ENCODE data around the gene CTSE. TPM values are rescaled to one million over a fixed set of nuclear protein-coding genes. Genes with fewer than 3 reads are reported as not detected.

Gene CTSE
- total RNA-seq, 8 experiments from 2014 or later: 0.76 TPM; not detected in 7

DNA sequence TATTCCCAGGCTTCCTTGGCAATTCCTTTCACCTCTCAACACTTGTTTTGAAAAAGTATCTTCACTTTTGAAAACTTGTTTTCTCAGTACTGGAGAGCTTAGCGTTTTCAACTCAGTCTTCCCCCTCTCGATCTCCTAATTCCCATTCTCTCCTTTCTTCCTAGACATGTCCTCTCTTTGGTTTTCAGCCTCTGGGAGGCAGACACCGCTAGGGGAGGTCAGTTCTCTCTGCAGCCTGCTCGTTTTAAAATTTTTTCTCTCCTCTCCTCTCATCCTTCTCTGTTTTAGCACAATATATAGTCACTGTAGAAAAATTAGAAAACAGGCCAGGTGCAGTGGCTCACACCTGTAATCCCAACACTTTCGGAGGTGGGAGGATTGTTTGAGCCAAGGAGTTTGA lies 16.6 kb upstream of the CTSE start:
- no peak for ATAC-seq (replicated peaks in 6 of 8)
- in situ Hi-C loops (cut with MboI; ENCODE audit: low pct_unique_long_range_greater_than_20kb in 2 of 9, low sequenced_read_pairs in 9 of 9, unreplicated experiment in 9 of 9): no loop called here
- Histone ChIP-seq H3K4me3 (no peak overlapping the region), H3K4me1 (replicated peaks in 1 of 2) (no peaks in the 10 kb centered on the region), H3K27ac (no peak overlapping the region)
- WGBS, 10 experiments: 19 to 82% (median 39%) methylated on average over 3 to 5 of the region's 5 CpGs

DNA sequence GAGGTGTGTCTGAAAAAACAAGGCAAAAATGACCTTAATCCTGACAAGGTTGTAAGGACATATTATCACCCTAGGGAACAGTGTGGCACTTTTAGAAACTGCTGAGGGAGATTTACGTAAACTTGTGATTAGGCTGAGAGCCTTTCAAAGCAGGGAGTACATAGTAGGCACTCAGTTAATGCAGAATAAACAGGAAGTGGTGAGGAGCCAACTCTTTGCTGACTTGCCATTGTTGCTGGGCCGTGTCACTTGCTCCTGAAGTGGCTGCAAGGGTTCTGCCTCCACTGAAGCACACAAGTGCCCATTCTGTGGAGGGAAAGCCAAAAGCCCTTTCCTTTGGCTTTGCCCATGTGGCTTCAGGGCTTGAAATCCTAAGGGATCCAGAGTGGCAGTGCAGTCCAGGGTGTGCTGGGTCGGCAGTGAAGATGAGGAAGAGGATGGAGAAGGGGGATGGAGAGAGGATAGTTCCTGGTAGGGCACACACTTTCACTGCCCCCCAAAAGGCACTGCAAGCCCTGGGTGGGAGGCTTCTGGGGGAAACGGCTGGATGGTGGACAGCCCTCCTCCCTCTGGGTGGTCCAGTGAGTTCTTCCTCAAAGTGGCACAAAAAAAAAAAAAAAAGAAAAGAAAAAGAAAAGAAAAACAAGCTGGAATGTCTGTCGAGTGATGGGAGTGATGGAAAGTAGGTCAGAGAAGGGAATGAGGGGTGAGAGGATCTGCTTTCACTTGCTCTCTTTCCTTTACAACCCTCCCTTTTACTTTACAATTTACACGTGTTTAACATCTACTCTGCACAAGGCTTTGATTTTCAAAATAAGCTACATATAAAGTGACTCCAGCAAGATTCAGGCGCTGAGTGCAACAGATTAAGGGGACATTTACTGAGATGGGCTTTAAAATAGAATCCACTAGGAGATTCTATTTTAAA lies 15.6 kb upstream of the CTSE start:
- in situ Hi-C loops (cut with MboI; ENCODE audit: low pct_unique_long_range_greater_than_20kb in 2 of 9, low sequenced_read_pairs in 9 of 9, unreplicated experiment in 9 of 9): no loop called here
- Histone ChIP-seq H3K27ac (no peak overlapping the region), H3K4me1 (replicated peaks in 1 of 2) (no peaks in the 10 kb centered on the region), H3K4me3 (no peak overlapping the region)
- 10 to 68% (median 41%) methylated on average over 2 to 7 of the region's 7 CpGs for WGBS, 10 experiments
- no peak for ATAC-seq (replicated peaks in 6 of 8)

DNA sequence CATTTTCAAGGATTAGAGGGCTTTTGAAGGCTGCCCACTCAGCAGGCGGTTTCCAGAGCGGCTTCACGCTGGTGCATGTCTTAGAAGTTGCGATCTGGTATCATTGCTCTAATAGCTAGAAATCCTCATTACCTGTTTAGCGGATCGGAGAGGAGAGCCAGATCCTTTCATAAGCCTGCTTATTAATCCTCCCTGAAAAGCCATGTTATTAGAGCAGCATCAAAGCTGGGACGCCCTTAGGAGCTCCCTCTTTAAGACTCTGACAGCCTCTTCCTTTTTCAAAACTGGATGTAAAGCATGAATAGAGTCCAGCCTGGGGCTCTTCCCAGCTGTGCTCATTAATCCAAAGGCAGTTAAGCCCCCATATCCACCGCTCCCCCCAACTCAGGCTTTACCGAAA lies 13.9 kb upstream of the CTSE start:
- H3K4me3 ChIP-seq: no peak overlapping the region
- no peak overlapping the region for H3K27ac ChIP-seq
- in situ Hi-C loops (cut with MboI; ENCODE audit: low pct_unique_long_range_greater_than_20kb in 2 of 9, low sequenced_read_pairs in 9 of 9, unreplicated experiment in 9 of 9): no loop called here
- ATAC-seq (replicated peaks in 6 of 8): no peak
- H3K4me1 ChIP-seq (replicated peaks in 1 of 2): no peaks in the 10 kb centered on the region
- 50 to 100% (median 73%) methylated on average over 1 to 9 of the region's 9 CpGs; no CpG with 5 or more reads in 1 of the 10 experiments for WGBS, 10 experiments

DNA sequence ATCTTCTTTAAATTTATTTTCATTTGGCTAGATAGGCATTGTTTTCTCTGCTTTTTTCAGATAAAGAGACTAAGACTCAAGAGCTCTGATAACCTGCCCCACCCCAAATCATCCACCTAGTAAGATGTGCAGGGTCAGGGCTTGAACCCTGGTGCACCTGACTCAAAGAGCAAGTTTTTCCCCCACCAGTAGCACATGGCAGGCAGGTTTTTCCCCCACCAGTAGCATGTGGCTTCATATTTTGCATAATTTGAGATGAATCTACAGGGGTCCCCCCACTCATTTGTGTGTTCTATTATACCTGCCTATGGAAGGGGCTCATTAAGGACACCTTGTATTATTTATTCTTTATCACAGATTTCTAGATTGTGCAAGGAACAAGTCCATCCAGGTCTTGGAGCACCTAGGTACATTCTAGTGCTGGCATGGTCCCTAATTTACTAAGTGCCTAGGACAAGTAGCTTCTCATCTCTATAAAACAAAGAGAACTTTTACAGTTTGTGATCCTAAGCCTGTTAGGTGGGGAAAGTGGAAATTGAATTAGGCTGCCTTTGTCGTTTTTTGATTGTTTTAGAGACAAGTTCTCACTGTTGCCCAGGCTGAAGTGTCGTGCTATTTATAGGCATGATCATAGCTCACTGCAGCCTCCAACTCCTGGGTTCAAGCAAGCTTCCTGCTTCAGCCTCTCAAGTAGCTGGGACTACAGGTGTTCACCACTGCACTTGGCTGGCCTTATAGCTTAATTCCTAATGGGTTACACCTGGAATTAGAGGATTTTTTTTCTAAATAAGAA lies 13.2 kb upstream of the CTSE start:
- no peak overlapping the region for H3K4me3 ChIP-seq
- in situ Hi-C loops (cut with MboI; ENCODE audit: low pct_unique_long_range_greater_than_20kb in 2 of 9, low sequenced_read_pairs in 9 of 9, unreplicated experiment in 9 of 9): no loop called here
- WGBS, 10 experiments: 19 to 100% (median 60%) methylated on average over 1 to 2 of the region's 2 CpGs; no CpG with 5 or more reads in 2 of the 10 experiments
- ATAC-seq (replicated peaks in 6 of 8): no peak
- no peaks in the 10 kb centered on the region for H3K4me1 ChIP-seq (replicated peaks in 1 of 2)
- H3K27ac ChIP-seq: no peak overlapping the region

DNA sequence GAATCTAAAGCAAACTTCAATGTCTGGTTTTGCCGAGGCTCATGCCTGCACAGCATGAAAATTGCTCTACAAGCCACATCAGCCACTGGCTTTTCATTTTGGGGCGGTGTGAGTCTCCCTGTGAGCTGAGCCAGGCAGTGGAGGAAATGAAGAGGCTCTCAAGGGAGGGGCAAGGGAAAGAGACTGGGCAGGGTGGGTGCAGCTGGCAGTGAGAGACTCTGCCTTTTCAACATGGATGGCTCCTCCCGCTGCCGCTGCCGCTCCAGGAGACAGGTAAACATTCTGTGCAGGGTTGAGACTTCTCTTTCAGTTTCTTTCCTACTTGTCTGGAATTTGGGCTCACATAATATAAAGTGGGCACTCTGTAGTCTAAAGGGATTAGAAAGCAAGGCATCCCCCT lies 11.3 kb upstream of the CTSE start:
- H3K4me1 ChIP-seq (replicated peaks in 1 of 2): no peaks in the 10 kb centered on the region
- peak in 1 of 8 experiments; percentile 49 for ATAC-seq (replicated peaks in 6 of 8)
- WGBS, 10 experiments: 40 to 100% (median 80%) methylated on average over 1 to 5 of the region's 5 CpGs; no CpG with 5 or more reads in 4 of the 10 experiments
- in situ Hi-C loops (cut with MboI; ENCODE audit: low pct_unique_long_range_greater_than_20kb in 2 of 9, low sequenced_read_pairs in 9 of 9, unreplicated experiment in 9 of 9): no loop called here
- no peak overlapping the region for H3K27ac ChIP-seq
- no peak overlapping the region for H3K4me3 ChIP-seq

DNA sequence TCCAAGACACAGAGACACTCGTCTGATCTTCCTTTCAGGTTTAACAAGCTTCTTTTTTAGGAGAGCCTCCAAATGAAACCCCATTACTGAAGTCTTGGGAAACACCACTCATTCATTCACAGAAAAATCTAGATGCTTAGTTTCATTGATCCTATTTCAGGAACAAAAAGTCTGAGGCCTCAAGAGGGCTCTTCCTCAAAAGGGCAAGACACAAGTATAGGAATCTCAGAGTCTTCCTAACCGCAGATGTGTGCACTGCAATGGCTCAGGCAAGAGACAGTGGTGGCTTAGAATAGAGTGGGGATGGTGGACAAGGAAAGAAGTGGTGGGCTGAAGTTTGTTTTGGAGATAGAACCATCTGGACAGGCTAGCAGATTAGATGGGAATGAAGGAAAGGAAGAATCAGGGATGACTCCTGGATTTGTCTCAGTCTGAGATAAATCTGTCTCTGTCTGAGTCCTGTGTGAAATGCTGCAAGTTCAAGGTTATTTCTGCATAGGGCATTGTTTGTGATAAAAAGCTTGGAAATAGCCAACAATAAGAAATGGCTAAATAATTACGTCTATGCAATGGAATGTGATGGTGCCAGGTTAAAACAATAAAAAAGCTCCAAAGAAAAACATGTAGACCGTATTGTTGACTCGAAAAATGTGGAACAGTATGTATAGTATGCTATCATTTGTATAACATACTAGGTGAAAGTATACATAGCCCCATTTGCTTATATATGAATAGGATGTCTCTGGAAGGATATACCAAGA lies 8.9 kb upstream of the CTSE start:
- Histone ChIP-seq H3K4me3 (no peak overlapping the region), H3K4me1 (replicated peaks in 1 of 2) (no peaks in the 10 kb centered on the region), H3K27ac (no peak overlapping the region)
- 32 to 97% (median 80%) methylated on average over 3 to 5 of the region's 5 CpGs for WGBS, 10 experiments
- no peak for ATAC-seq (replicated peaks in 6 of 8)
- in situ Hi-C loops (cut with MboI; ENCODE audit: low pct_unique_long_range_greater_than_20kb in 2 of 9, low sequenced_read_pairs in 9 of 9, unreplicated experiment in 9 of 9): no loop called here

DNA sequence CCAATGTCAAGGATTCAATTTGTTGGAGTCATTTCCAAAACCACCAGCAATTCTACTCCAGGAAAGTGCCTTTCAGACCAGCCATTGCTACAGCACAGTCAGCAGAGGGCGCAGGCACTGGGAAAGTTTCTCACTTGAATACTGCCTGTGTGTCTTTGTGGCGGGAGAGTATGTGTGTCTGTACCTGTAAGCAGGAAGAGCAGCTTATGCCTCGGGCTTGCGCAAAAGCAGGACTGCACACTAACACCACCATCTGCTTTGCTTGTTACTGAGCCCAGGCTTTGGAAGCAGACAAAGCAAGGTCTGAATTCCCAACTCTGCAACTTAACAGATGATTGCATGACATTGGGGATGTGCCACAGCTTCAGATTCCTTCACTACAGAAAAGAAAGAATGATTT lies 7.0 kb upstream of the CTSE start:
- Histone ChIP-seq H3K4me3 (no peak overlapping the region), H3K4me1 (replicated peaks in 1 of 2) (no peaks in the 10 kb centered on the region), H3K27ac (no peak overlapping the region)
- whole genome bisulfite sequencing, 10 experiments: 0 to 20% (median 0%) methylated on average over 1 to 4 of the region's 4 CpGs; no CpG with 5 or more reads in 1 of the 10 experiments
- in situ Hi-C loops (cut with MboI; ENCODE audit: low pct_unique_long_range_greater_than_20kb in 2 of 9, low sequenced_read_pairs in 9 of 9, unreplicated experiment in 9 of 9): no loop called here
- ATAC-seq (replicated peaks in 6 of 8): peak; percentile 64 to 95 (median 78)

DNA sequence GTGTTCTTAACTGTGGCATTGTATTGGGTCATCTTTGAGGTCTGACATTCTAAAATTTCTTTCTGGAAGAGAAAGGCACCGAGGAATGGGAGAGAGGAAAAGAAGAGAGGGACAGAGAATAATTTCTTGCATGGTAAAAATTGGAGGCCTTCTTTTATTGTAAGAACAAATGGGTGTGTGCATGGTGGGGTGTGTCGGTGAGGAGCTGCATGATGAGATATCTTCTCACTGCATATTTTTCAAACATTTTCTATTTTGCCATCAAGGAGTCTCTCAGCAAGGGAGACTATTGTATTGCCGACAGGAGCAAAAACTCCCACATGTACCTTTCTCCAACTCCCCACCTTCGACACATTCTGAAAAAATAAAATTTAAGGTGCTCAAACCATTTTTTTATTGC lies 6.5 kb upstream of the CTSE start:
- WGBS, 10 experiments: 46 to 85% (median 71%) methylated on average over 2 to 4 of the region's 4 CpGs
- in situ Hi-C loops (cut with MboI; ENCODE audit: low pct_unique_long_range_greater_than_20kb in 2 of 9, low sequenced_read_pairs in 9 of 9, unreplicated experiment in 9 of 9): no loop called here
- H3K4me1 ChIP-seq (replicated peaks in 1 of 2): no peaks in the 10 kb centered on the region
- no peak for ATAC-seq (replicated peaks in 6 of 8)
- no peak overlapping the region for H3K4me3 ChIP-seq
- no peak overlapping the region for H3K27ac ChIP-seq

DNA sequence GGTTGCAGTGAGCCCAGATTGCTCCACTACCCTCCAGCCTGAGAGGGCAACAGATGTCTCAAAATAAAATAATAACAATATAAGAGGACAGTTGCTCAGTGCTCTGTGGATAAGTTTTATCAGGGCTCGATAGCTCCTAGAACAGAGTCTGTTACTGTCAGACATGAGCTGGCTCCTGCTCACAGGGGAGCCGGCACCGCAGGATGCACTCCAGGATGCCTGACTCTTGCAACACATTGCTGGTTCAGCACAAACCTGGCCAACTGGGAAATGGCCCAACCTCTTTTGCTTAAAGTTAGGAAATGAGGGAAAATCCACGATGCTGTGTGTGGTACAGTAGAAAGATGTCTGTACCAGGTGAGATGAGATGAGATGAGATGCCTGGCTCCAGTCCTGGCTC lies 5.8 kb upstream of the CTSE start:
- in situ Hi-C loops (cut with MboI; ENCODE audit: low pct_unique_long_range_greater_than_20kb in 2 of 9, low sequenced_read_pairs in 9 of 9, unreplicated experiment in 9 of 9): loop anchor here in 2 of 9 experiments (10.0 kb wide), 1 partner anchor 75 kb away; no protein-coding TSS in a partner anchor
- no peaks in the 10 kb centered on the region for H3K4me1 ChIP-seq (replicated peaks in 1 of 2)
- H3K27ac ChIP-seq: no peak overlapping the region
- ATAC-seq (replicated peaks in 6 of 8): no peak
- WGBS, 10 experiments: 0 to 86% (median 65%) methylated on average over 1 to 4 of the region's 4 CpGs; no CpG with 5 or more reads in 4 of the 10 experiments
- H3K4me3 ChIP-seq: no peak overlapping the region

DNA sequence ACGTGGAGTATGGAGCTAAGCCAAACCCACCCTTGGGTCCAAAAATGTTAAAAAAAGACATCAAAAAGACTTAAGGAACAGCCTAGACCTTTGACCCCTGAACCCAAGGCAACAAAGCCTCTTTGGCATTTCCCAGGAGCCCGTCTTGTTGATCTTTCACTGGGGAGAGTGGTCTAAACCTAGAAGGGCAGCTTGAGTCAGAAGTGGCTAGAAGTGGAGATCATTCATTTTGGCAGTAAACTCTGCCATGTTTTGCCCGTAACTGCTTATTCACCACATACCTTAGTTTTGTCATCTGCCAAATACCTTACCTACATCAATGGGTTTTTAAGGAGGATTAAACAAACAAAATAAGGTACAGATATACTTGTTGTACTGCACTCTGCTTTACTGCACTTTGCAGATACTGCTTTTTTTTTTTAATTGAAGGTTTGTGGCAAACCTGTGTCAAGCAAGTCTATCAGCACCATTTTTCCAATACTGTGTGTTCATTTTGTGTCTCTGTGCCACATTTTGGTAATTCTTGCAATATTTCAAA lies 1.7 kb upstream of the CTSE start:
- H3K27ac ChIP-seq: no peak overlapping the region
- H3K4me3 ChIP-seq: no peak overlapping the region
- in situ Hi-C loops (cut with MboI; ENCODE audit: low pct_unique_long_range_greater_than_20kb in 2 of 9, low sequenced_read_pairs in 9 of 9, unreplicated experiment in 9 of 9): loop anchor here in 2 of 9 experiments (10.0 kb wide), 1 partner anchor 79 kb away; no protein-coding TSS in a partner anchor
- H3K4me1 ChIP-seq (replicated peaks in 1 of 2): no peaks in the 10 kb centered on the region
- WGBS, 10 experiments: 0 to 100% (median 73%) methylated on average over 1 to 3 of the region's 3 CpGs; no CpG with 5 or more reads in 2 of the 10 experiments
- no peak for ATAC-seq (replicated peaks in 6 of 8)

DNA sequence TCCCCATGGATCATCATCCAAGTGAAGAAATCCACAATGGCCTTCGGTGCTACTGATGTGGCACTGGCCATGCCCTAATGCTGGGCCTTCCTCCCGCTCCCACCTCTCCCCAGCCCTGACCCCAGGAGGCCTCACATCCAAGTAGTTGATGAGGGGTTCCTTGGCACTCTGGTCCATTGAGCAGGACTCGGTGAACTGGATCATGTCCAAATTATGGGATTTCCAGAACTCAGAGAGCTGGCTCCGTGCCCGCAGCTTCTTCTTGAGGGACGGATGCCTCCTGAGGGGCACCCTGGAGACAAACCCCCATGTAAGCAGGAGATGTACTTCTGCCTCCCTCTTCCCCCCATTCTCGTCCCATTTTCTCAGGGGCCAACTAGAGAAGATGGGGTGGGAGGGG lies 929 bp downstream of the CTSE start:
- 67 to 100% (median 84%) methylated on average over 1 to 7 of the region's 7 CpGs; no CpG with 5 or more reads in 4 of the 10 experiments for WGBS, 10 experiments

DNA sequence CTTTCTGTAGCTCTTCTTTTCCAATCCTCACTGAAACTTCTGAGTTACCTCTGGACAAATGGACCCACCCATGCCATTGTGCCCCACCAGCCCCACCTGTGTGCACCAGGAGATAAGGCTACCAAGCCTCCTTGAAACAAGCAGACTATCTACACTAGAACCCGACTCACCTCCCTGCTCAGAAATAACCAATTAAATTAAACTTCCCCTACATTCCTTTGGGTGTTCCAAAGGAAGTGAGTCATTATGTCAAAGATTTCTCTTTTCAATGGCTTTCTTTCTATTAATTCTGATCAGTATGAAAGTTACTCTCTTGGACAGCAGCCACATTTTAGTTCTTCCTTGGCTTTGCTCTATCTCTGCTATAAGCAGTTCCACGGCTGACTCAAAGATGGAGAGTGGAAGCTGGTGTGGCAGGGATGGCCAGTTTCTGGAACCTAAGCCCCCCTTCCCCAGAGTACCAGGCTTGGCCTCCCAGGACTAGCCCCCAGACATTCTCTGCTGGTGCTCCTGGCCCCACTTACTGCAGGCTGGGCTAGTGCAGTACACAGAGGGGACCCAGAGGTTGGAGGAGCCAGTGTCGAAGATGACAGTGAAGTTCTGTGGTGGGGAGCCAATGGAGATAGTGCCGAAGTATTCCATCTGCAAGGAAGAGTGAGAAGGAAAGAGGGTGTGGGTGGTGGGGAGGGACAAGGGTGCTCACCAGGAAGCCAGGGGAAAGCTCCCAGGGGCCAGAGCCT lies 1.9 kb downstream of the CTSE start:
- Histone ChIP-seq H3K27ac (no peak overlapping the region), H3K4me3 (no peak overlapping the region), H3K4me1 (replicated peaks in 1 of 2) (no peaks in the 10 kb centered on the region)
- peak in 2 of 8 experiments; percentile 45 to 48 for ATAC-seq (replicated peaks in 6 of 8)
- 29 to 88% (median 70%) methylated on average over 1 to 4 of the region's 4 CpGs; no CpG with 5 or more reads in 2 of the 10 experiments for WGBS, 10 experiments
- in situ Hi-C loops (cut with MboI; ENCODE audit: low pct_unique_long_range_greater_than_20kb in 2 of 9, low sequenced_read_pairs in 9 of 9, unreplicated experiment in 9 of 9): loop anchor here in 2 of 9 experiments (10.0 kb wide), 1 partner anchor 83 kb away; no protein-coding TSS in a partner anchor

More for the DNA sequence above, 929 bp downstream of the CTSE start:
- Histone ChIP-seq H3K4me1 (replicated peaks in 1 of 2) (no peaks in the 10 kb centered on the region), H3K4me3 (no peak overlapping the region), H3K27ac (no peak overlapping the region)
- ATAC-seq (replicated peaks in 6 of 8): no peak
- in situ Hi-C loops (cut with MboI; ENCODE audit: low pct_unique_long_range_greater_than_20kb in 2 of 9, low sequenced_read_pairs in 9 of 9, unreplicated experiment in 9 of 9): loop anchor here in 2 of 9 experiments (10.0 kb wide), 1 partner anchor 82 kb away; no protein-coding TSS in a partner anchor

Measured in motor neuron (in vitro differentiated cells).